GM19395 (cell line): ENCODE measurements around the gene GLA.

Experiments
- ATAC-seq: cut with Tn5 transposase; IDR thresholded peaks from one replicate; pipeline ENCODE4 v1.9.1; 2021; ENCODE audit warnings: mild to moderate bottlenecking, moderate library complexity; ENCODE audit not compliant: unreplicated experiment

GLA gene

GRCh38 chrX:101398694-101399093, 9.0 kb downstream of the GLA start:
- no peak for ATAC-seq

GRCh38 chrX:101397779-101398178, 9.9 kb downstream of the GLA start:
- no peak for ATAC-seq

GRCh38 chrX:101395789-101396188, 11.9 kb downstream of the GLA start:
- no peak for ATAC-seq

- ATAC-seq, result no peak
These were observed 13.4 kb downstream of the GLA start for GRCh38 chrX:101394372-101394771.

GRCh38 chrX:101393530-101394305, 14.0 kb downstream of the GLA start:
- ATAC-seq, result no peak

GRCh38 chrX:101391831-101392230, 15.9 kb downstream of the GLA start:
- ATAC-seq, result no peak

- peak; percentile 80 for ATAC-seq
These were observed 16.8 kb downstream of the GLA start, which contains the start of gene RPL36A for GRCh38 chrX:101390664-101391525. Gene RPL36A (plus strand): TSS chrX:101391011. CDS start chrX:101391044, 33 bp downstream.

GRCh38 chrX:101388604-101389003, 19.1 kb downstream of the GLA start:
- ATAC-seq, result no peak

GRCh38 chrX:101386542-101386885, 21.2 kb downstream of the GLA start:
- no peak for ATAC-seq

- ATAC-seq, result peak; percentile 68
These were observed 21.8 kb downstream of the GLA start, which contains the start of gene BTK for GRCh38 chrX:101385795-101386541. Gene BTK (minus strand): TSS chrX:101386191. CDS start chrX:101375284, 10,907 bp downstream.

- ATAC-seq, result no peak
These were observed 22.6 kb downstream of the GLA start for GRCh38 chrX:101385026-101385684.

- peak; percentile 78 for ATAC-seq
These were observed 24.0 kb downstream of the GLA start for GRCh38 chrX:101383679-101384205.

GRCh38 chrX:101377547-101377946, 30.2 kb downstream of the GLA start:
- ATAC-seq, result no peak

GRCh38 chrX:101370888-101371504, 36.7 kb downstream of the GLA start:
- peak; percentile 84 for ATAC-seq

- no peak for ATAC-seq
These were observed 38.0 kb downstream of the GLA start for GRCh38 chrX:101369687-101370086.

GRCh38 chrX:101368800-101369199, 38.9 kb downstream of the GLA start:
- no peak for ATAC-seq

- no peak for ATAC-seq
These were observed 42.4 kb downstream of the GLA start for GRCh38 chrX:101365301-101365795.

- ATAC-seq, result no peak
These were observed 45.0 kb downstream of the GLA start for GRCh38 chrX:101362757-101363156.

- ATAC-seq, result no peak
These were observed 45.6 kb downstream of the GLA start for GRCh38 chrX:101362116-101362515.

- no peak for ATAC-seq
These were observed 47.3 kb downstream of the GLA start for GRCh38 chrX:101360390-101360789.
